ENCODE results near the gene PSMD1.

PSMD1 gene

DNA sequence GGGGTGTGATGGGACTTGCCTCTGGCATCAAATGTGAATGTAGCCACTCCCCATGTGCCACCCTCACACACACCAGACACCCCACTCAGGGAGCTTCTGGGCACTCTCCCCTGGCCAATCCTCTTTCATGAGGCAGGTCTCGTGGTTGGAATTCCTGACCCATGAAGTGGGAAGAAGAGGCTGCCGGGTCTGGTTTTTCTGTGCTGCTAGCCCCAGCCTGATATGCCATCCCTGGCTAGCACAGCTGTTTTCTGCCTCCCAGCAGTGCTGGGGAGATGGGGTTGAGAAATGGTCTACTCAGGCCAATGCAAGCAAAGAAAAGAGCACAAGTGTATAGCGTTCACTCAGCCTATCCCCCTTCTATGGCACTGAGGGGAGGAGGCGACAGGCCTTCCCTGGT is 20.5 kb upstream of the PSMD1 start:
- no peak for DNase-seq

- DNase-seq: no peak
Observed at GRCh38 chr2:231036578-231037106, 20.0 kb upstream of the PSMD1 start.

GRCh38 chr2:231037202-231037730 is 19.4 kb upstream of the PSMD1 start, which contains the start of gene C2orf72:
C2orf72 (plus strand) TSS chr2:231037523; CDS start chr2:231037566, 43 bp downstream.
- no peak for DNase-seq

DNA sequence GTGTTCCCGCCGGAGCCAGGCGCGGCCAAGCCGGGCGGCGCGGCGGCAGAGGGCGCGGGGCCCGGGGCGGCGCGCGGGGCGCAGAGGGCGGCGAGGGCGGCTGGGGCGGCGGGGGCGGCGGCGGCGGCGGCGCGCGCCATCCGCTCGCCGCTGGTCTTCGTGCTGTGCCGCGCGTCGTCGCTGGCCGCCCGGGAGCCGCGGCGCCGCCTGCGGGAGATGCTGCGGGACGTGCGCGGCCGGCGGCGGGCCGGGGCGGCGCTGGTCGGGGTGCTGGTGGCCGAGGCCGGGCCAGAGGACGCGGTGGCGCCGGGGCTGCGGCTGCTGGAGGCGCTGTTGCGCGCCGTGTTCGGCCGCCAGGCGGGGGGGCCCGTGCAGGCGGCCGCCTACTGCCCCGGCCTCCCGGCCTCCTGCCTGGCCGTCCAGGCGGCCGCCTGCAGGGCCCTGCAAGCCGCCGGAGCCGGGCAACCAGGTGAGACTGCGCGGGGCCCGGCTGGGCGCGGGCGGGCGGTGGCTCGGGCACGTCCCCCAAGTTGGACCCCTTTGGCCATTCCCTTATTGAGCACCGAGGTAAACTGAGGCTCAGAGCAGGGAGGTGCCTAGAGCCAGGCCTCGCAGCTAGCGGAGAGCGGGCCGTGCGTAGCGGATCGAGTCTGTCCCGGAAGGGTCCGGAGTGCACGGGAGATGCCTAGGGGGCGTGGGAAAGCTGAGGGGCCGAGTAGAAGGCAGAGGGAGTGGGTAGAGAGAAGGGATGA is 18.8 kb upstream of the PSMD1 start:
- no peak for DNase-seq

- no peak for DNase-seq
Observed at GRCh38 chr2:231038483-231039293, 18.0 kb upstream of the PSMD1 start.

- no peak for DNase-seq
Observed at GRCh38 chr2:231039294-231039664, 17.4 kb upstream of the PSMD1 start.

DNA sequence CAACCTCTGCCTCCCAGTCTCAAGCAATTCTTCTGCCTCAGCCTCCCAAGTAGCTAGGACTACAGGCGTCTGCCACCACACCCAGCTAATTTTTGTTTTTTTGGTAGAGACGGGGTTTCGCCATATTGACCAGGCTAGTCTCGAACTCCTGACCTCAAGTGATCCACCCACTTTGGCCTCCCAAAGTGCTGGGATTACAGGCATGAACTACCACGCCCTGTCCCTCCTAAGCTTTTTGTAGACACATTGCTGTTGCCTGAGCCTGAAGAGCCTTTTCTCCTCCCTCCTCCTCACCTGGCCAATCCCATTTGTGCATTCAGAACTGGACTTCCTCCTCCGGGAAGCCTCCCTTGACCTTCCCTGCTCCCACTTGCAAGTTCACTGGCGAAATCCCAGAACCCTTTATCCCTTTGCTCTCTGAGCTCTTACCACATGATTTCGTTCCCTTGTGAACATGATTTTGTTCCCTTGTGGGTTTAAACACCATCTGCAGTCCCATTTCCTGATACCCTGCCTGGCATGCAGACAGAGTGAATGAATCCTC is 16.8 kb upstream of the PSMD1 start:
- DNase-seq: no peak

DNA sequence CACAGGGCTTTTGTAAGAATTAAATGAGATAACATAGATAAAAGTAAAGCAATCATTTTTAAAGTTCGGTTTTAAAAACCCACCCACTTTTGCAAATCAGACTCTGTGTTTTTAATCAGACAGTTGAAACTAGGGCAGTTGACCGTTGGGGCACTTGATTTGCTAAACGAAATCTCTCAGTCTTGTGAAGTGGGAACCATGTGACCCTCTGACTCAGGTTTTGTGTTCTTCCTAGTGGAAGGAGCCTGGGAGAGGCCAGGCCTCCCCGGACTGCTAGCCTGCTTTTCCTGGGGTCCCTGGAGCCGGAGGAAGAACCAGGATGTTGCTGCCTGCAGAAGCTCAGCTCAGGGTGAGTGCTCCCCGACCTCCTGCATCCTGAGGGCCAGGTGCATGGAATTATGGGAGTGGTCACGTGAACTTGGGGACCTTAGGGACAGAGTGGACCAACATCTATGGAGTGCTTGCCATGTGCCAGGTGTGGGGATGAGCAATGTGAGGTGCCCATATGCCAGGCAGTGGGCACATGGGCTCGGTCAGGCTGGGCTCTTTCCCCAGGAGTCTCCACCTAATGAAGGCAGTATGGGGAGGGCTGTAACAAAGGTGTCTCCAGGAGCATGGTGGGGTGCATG is 15.5 kb upstream of the PSMD1 start:
- no peak for DNase-seq

DNA sequence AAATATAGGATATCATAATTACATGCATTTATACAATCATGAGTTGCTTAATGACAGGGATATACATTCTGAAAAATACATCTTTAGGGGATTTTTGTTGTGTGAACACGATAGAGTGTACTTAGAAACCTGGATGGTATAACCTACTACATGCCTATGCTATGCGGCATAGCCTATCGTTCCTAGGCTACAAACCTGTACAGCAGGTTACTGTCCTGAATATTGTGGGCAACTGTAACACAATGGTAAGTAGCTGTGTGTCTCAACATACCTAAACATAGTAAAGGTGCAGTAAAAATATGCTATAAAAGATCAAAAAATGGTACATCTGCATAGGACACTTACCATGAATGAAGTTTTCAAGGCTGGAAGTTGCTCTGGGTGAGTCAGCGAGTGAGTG is 12.9 kb upstream of the PSMD1 start:
- DNase-seq: no peak

DNA sequence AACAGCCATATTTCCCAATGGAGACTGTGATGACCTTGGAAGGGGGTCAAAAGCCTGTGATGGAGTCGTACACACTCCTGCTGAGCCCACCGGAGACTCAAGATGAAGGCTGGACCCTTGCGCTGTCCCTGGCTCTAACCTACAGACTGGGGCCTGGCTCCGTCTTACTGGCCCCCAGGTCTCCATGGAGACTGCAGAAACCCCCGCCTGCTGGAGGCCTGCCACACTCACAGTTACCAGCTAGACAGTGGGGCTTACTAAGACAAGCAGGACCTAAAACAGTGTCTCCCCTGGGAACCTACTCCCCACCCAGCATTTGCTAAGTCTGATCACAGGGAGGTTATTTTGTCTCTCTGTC is 9.8 kb upstream of the PSMD1 start:
- no peak for DNase-seq

- no peak for DNase-seq
Observed at GRCh38 chr2:231047274-231047922, 9.3 kb upstream of the PSMD1 start.

- no peak for DNase-seq
Observed at GRCh38 chr2:231047923-231048915, 8.4 kb upstream of the PSMD1 start.

GRCh38 chr2:231049286-231050017 is 7.2 kb upstream of the PSMD1 start:
- no peak for DNase-seq

- DNase-seq: no peak
Observed at GRCh38 chr2:231050018-231050901, 6.4 kb upstream of the PSMD1 start.

GRCh38 chr2:231051116-231051515 is 5.6 kb upstream of the PSMD1 start:
- DNase-seq: no peak

DNA sequence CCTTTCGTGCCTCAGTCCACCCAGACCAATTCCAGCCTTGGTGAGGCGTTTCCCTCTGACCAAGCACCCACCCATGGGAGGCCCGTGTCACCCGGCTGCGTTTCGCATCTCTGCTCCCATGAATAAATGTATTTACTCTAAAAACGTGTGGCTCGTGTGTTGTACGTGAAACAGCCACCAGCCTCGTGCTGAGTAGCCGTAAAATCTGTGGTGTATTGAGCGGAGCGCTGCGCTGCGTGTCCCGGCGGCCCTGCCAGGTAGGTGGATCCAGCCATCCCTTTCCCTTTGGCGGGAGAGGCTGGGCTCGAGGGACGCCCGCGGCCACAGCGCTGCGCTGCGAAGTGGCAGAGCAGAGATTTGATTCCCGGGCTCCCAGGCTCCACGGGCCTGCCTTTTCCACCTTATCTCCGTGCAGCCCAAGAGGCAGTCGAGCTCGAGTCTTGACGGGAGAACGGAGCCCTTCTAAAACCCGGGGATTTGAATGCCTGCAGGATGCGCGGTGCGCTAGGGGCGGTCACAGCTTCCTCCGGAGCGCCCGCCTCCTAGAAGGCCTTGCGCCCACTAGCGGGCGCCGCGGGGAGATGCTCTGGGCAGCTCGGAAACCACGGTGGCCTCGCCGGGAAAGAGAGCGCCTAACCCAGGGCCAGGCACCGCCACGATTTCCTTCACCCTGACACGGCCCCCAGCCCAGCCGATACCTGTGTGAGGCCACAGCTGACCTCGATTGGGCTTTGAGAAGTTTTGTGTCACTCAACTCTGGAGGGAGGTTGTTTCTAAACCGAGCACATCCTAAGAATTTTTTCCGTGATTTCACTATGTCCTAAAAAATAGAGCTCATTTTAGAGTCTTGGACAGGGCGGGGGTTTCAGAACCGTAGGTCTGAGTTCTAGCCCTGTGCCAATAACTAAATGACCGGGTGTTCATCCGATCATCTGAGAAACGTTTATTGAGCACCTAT is 3.9 kb upstream of the PSMD1 start:
- DNase-seq: peak; percentile 63

GRCh38 chr2:231053846-231054245 is 2.8 kb upstream of the PSMD1 start:
- DNase-seq: no peak

DNA sequence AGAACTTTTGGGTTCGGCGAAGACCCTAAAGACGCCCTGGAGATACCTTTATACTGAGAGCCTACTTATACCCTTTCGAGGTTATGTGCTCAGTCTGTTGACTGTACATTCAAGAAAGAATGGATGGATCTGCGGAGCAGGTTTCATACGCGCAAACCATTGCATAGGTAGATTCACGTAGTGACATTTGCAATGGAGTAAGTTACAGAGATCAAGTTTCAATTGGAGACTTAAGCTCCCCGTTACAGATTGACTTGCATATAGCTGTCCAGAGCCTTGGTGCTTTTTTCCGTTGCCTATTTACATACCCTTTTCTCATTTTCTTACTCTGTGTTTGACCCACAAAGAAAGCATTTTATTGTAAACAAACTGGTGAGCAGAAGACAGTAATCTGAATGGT is 923 bp downstream of the PSMD1 start:
- DNase-seq: no peak

Measured in NCI-H226 (cell line).